GM12878 (cell line): ENCODE results near the gene TRHDE. TPM values are rescaled to one million over a fixed set of nuclear protein-coding genes. Genes with fewer than 3 reads are reported as not detected.

Source experiments
- ATAC-seq: fragments of 200-7000 bp; cut with Tn5 transposase; 3 replicates; pipeline ENCODE4 v1.9.1; 2020; ENCODE audit warnings: mild to moderate bottlenecking, moderate library complexity
- BruUV-seq: library from RNA; stranded (reverse); fragments of 400-500 nt; replicated peaks from 2 replicates; lab custom pipeline; 2021; lab: Mats Ljungman, UMichigan
- CTCF ChIA-PET: fragments of 300-600 bp; sonication (Branson Sonifier 250); formaldehyde crosslinking; extraction: SDS; loops from one replicate; lab custom pipeline; 2021; ENCODE audit warnings: inconsistent platforms; lab: Yijun Ruan, JAX
- POLR2A ChIA-PET: fragments of 350-600 bp; formaldehyde crosslinking; extraction: SDS; loops from one replicate; lab custom pipeline; 2021; ENCODE audit warnings: inconsistent platforms; lab: Charles Lee
- RAD21 ChIA-PET: fragments of 300-600 bp; sonication (Branson Sonifier 250); formaldehyde crosslinking; loops from one replicate; lab custom pipeline; 2023; ENCODE audit warnings: antibody characterized with exemption; ENCODE audit not compliant: unreplicated experiment; lab: Charles Lee
- SMC1A ChIA-PET: fragments of 300-600 bp; sonication (Branson Sonifier 250); formaldehyde crosslinking; loops from one replicate; lab custom pipeline; 2023; ENCODE audit not compliant: unreplicated experiment, uncharacterized antibody; lab: Charles Lee
- DNase-seq: peaks from one replicate; pipeline ENCODE4 v3.0.0-alpha.2; 2011; ENCODE audit warnings: low read depth, low spot score
- FAIRE-seq: peaks from 3 replicates; lab custom pipeline; 2011; peaks lifted over from hg19 to GRCh38; lab: Jason Lieb, UNC
- H2AFZ ChIP-seq: 2 replicates; pipeline ENCODE4 v1.6.0; 2011; ENCODE audit warnings: low read depth, low read length, control low read depth; ENCODE audit not compliant: control insufficient read depth
- H3K27ac ChIP-seq: 2 replicates; pipeline ENCODE4 v1.5.1; 2011; ENCODE audit warnings: control low read depth; ENCODE audit not compliant: control insufficient read depth, insufficient read depth
- H3K27me3 ChIP-seq, 2 experiments: replicated peaks in 1 of 2; 2 replicates each; pipeline versions ENCODE4 v1.6.0 to v1.6.1; 2011; ENCODE audit warnings: low read length in 1 of 2; ENCODE audit not compliant: control insufficient read depth in 2 of 2, insufficient read depth in 2 of 2
- H3K36me3 ChIP-seq, 2 experiments: 2 replicates each; pipeline ENCODE4 v1.5.1; 2011; ENCODE audit warnings: low read length in 1 of 2; ENCODE audit not compliant: control insufficient read depth in 2 of 2, insufficient read depth in 2 of 2
- H3K4me1 ChIP-seq: 2 replicates; pipeline ENCODE4 v1.6.1; 2011; ENCODE audit warnings: mild to moderate bottlenecking, low read length, moderate library complexity, mixed read lengths; ENCODE audit not compliant: control insufficient read depth, insufficient read depth
- H3K4me2 ChIP-seq: 2 replicates; pipeline ENCODE4 v1.6.0; 2011; ENCODE audit warnings: control low read depth; ENCODE audit not compliant: control insufficient read depth, insufficient read depth
- H3K4me3 ChIP-seq: fragments of 200-600 bp; sonication (generic); 2 replicates; pipeline ENCODE4 v1.5.1; 2016
- H3K79me2 ChIP-seq: 2 replicates; pipeline ENCODE4 v1.6.0; 2011; ENCODE audit warnings: low read length; ENCODE audit not compliant: control insufficient read depth, insufficient read depth
- H3K9ac ChIP-seq: 2 replicates; pipeline ENCODE4 v1.8.0; 2011; ENCODE audit warnings: low read length, control low read depth, mixed read lengths; ENCODE audit not compliant: control insufficient read depth, insufficient read depth
- H3K9me3 ChIP-seq: replicated peaks from 3 replicates; pipeline ENCODE4 v1.5.1; 2011; ENCODE audit warnings: mild to moderate bottlenecking, low read length; ENCODE audit not compliant: control insufficient read depth, insufficient read depth
- H4K20me1 ChIP-seq: 2 replicates; pipeline ENCODE4 v1.6.0; 2011; ENCODE audit not compliant: control insufficient read depth, insufficient read depth
- CEBPZ ChIP-seq: fragments of 150-350 bp; IDR thresholded peaks from 2 replicates; pipeline ENCODE4 v1.6.1; 2016; ENCODE audit warnings: low read depth, low read length
- E4F1 ChIP-seq: fragments of 450-650 bp; IDR thresholded peaks from 2 replicates; pipeline ENCODE4 v1.6.1; 2018; ENCODE audit warnings: borderline replicate concordance, mild to moderate bottlenecking; ENCODE audit not compliant: partially characterized antibody
- EGR1 ChIP-seq, 2 experiments: IDR thresholded peaks; 1 replicate in 1 of 2; 2 replicates in 1 of 2; pipeline ENCODE4 v1.6.1; 2011 to 2012; ENCODE audit warnings: low read depth in 2 of 2, low read length in 2 of 2, borderline replicate concordance in 1 of 2, mild to moderate bottlenecking in 1 of 2, moderate library complexity in 1 of 2
- EP300 ChIP-seq, 2 experiments: fragments of 150-350 bp in 1 of 2; IDR thresholded peaks; 2 replicates each; pipeline ENCODE4 v1.6.1; 2011 to 2012; ENCODE audit warnings: low read depth in 2 of 2, low read length in 2 of 2, borderline replicate concordance in 1 of 2, improper control_type of control experiment in 1 of 2, inconsistent platforms in 1 of 2; ENCODE audit not compliant: control insufficient read depth in 1 of 2
- EZH2 ChIP-seq: IDR thresholded peaks from 2 replicates; pipeline ENCODE4 v1.6.1; 2012; ENCODE audit warnings: low read depth, mild to moderate bottlenecking, control low read depth, inconsistent platforms, low read length, borderline replicate concordance; ENCODE audit not compliant: control insufficient read depth
- HCFC1 ChIP-seq: fragments of 150-350 bp; IDR thresholded peaks from 2 replicates; pipeline ENCODE4 v1.6.1; 2014; ENCODE audit warnings: low read length
- KLF5 ChIP-seq: fragments of 450-650 bp; IDR thresholded peaks from 2 replicates; pipeline ENCODE4 v1.6.1; 2014; ENCODE audit warnings: mild to moderate bottlenecking; ENCODE audit not compliant: partially characterized antibody
- LARP7 ChIP-seq: fragments of 450-650 bp; IDR thresholded peaks from 2 replicates; pipeline ENCODE4 v1.6.1; 2017; ENCODE audit warnings: mild to moderate bottlenecking
- MTA3 ChIP-seq: IDR thresholded peaks from 2 replicates; pipeline ENCODE4 v1.6.1; 2012; ENCODE audit warnings: low read length, inconsistent platforms, borderline replicate concordance
- NR2C1 ChIP-seq: fragments of 450-650 bp; IDR thresholded peaks from 2 replicates; pipeline ENCODE4 v1.6.1; 2017; ENCODE audit warnings: antibody characterized with exemption, mild to moderate bottlenecking, moderate library complexity
- TAF1 ChIP-seq: IDR thresholded peaks from 2 replicates; pipeline ENCODE4 v1.6.1; 2011; ENCODE audit warnings: mild to moderate bottlenecking, low read depth, low read length, borderline replicate concordance
- ZBTB40 ChIP-seq: fragments of 450-650 bp; IDR thresholded peaks from 2 replicates; pipeline ENCODE4 v1.6.1; 2016; ENCODE audit warnings: mild to moderate bottlenecking, moderate library complexity, borderline replicate concordance
- ZNF217 ChIP-seq: fragments of 450-650 bp; IDR thresholded peaks from 2 replicates; pipeline ENCODE4 v1.6.1; 2017; ENCODE audit warnings: antibody characterized with exemption, mild to moderate bottlenecking
- ZNF24 ChIP-seq: fragments of 450-650 bp; IDR thresholded peaks from 2 replicates; pipeline ENCODE4 v1.6.1; 2017; ENCODE audit warnings: antibody characterized with exemption, mild to moderate bottlenecking
- WGBS: methylation state at CpG from one replicate; pipeline ENCODE4 v1.1.6; 2016; ENCODE audit warnings: low lambda C conversion rate; ENCODE audit not compliant: insufficient replicate concordance, insufficient coverage; ENCODE audit errors: missing lambda C conversion rate; 5-methylcytosine and 5-hydroxymethylcytosine counted together
- in situ Hi-C: fragments of 300-500 bp; cut with MboI; formaldehyde crosslinking; loops from 9 replicates; pipeline ENCODE4 v1.14.3; 2018; ENCODE audit warnings: mixed read lengths
- intact Hi-C: fragments of 100-400 bp; cut with micrococcal nuclease; formaldehyde crosslinking; loops from one replicate; pipeline ENCODE4 v1.14.2; 2022; ENCODE audit not compliant: unreplicated experiment
- polyA plus RNA-seq, 11 experiments: library from polyadenylated mRNA; depleted of rRNA in 4 of 11; unstranded in 6 of 11; stranded (reverse) in 5 of 11; fragments of >200 nt; fragmentation: Nextera tagmentation in 4 of 11; fragmentation: Illumina TruSeq in 1 of 11; extraction: Ambion mirVana in 4 of 11; extraction: Trizol in 1 of 11; gene quantifications; 1 replicate in 1 of 11; 2 replicates in 10 of 11; pipeline versions ENCODE4 v1.2.1 to v1.2.3, GENCODE V29; 2011 to 2016; ENCODE audit warnings: inconsistent platforms in 2 of 11, missing spikeins in 2 of 11, low read depth in 1 of 11
- total RNA-seq, 4 experiments: library from RNA; depleted of rRNA in 3 of 4; stranded (reverse); fragments of >200 nt in 3 of 4; fragmentation: Illumina TruSeq in 1 of 4; extraction: Trizol in 1 of 4; gene quantifications; 2 replicates each; pipeline versions ENCODE4 v1.2.1 to v1.2.3, GENCODE V29; 2013 to 2021

The TRHDE gene
- total and polyA plus RNA-seq, 10 of the 15 experiments (the other 5 are each of a cell fraction or from before 2014, with no cell fraction given): not detected

GRCh38 chr12:72493407-72493806, 221.2 kb downstream of the TRHDE start:
- no peak for FAIRE-seq
- TF ChIP-seq NR2C1: no peak
- no peak for TF ChIP-seq EZH2
- TF ChIP-seq HCFC1: no peak
- no peak for TF ChIP-seq MTA3
- no peak for TF ChIP-seq E4F1
- TF ChIP-seq ZNF217: no peak
- TF ChIP-seq ZBTB40: no peak
- TF ChIP-seq KLF5: no peak
- TF ChIP-seq EP300 (IDR thresholded peaks at IDR 0.05; ENCODE audit: borderline replicate concordance in 1 of 2, control insufficient read depth in 1 of 2, low read depth in 2 of 2, low read length in 2 of 2): no peak
- no peak for TF ChIP-seq LARP7
- no peak for TF ChIP-seq ZNF24
- no peak for TF ChIP-seq CEBPZ
- no peak for TF ChIP-seq EGR1 (IDR thresholded peaks at IDR 0.05; ENCODE audit: borderline replicate concordance in 1 of 2, low read depth in 2 of 2, low read length in 2 of 2)
- no peak for TF ChIP-seq TAF1

More at GRCh38 chr12:72493407-72493806, 221.2 kb downstream of the TRHDE start:
- Histone ChIP-seq H3K4me1 (no peaks in the 10 kb centered on the region), H3K79me2 (no peaks in the 10 kb centered on the region), H3K9me3 (no peaks in the 10 kb centered on the region), H3K36me3 (no peaks in the 10 kb centered on the region), H2AFZ (no peak overlapping the region), H3K9ac (no peak overlapping the region), H4K20me1 (no peaks in the 10 kb centered on the region), H3K4me3 (no peak overlapping the region), H3K27me3 (no peaks in the 10 kb centered on the region), H3K4me2 (no peak overlapping the region), H3K27ac (no peak overlapping the region)
- ATAC-seq (no peak), DNase-seq (no peak)
- intact Hi-C loops: no loop called here
- in situ Hi-C loops: no loop called here
- ChIA-PET SMC1A (no interaction called here), CTCF (no interaction called here), RAD21 (no interaction called here), POLR2A (no interaction called here)
- WGBS: 4% methylated on average over 1 of the region's 1 CpG
- no TSS peak for BruUV-seq
